Measurements from ENCODE around the gene CCDC198. TPM values are rescaled to one million over a fixed set of nuclear protein-coding genes. Genes with fewer than 3 reads are reported as not detected.

The CCDC198 gene
- total and polyA plus RNA-seq, 2 experiments from 2014 or later = not detected

DNA sequence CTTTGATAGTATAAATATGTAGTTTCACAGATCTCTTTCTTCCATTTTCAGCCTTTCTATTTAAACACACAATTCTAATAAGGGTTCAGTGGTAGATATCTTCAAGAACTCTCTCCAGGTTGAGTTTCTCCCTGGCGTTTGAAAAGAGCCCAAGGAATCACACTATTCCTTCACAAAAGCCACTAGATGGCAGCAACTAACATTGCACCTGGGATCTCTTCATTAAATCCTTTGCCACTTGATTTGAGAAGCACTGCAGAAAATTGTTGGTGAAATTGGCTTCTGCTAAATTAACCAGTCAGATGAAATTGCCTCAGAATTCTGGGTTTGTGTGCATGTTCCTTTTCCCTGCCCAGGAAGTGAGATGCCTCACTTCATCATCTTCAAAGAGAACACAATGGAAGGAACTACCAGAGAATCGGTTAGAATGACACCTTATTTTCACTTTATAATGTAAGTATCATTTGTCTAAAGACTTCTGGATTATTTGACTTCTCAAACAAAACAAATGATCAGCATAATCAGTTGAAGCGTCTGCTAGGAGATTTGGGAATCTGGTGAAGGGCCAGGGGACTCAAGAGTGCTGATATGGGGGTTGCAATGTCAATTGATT lies 6.8 kb downstream of the CCDC198 start:
- no peaks in the 10 kb centered on the region for H3K4me1 Mint-ChIP-seq
- H3K27ac ChIP-seq (ENCODE audit: low read depth) = no peak overlapping the region
- H3K79me2 ChIP-seq (replicated peaks; ENCODE audit: insufficient read depth) = no peaks in the 10 kb centered on the region
- TF ChIP-seq, protein P1, sequence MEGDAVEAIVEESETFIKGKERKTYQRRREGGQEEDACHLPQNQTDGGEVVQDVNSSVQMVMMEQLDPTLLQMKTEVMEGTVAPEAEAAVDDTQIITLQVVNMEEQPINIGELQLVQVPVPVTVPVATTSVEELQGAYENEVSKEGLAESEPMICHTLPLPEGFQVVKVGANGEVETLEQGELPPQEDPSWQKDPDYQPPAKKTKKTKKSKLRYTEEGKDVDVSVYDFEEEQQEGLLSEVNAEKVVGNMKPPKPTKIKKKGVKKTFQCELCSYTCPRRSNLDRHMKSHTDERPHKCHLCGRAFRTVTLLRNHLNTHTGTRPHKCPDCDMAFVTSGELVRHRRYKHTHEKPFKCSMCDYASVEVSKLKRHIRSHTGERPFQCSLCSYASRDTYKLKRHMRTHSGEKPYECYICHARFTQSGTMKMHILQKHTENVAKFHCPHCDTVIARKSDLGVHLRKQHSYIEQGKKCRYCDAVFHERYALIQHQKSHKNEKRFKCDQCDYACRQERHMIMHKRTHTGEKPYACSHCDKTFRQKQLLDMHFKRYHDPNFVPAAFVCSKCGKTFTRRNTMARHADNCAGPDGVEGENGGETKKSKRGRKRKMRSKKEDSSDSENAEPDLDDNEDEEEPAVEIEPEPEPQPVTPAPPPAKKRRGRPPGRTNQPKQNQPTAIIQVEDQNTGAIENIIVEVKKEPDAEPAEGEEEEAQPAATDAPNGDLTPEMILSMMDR (conservative IDR thresholded peaks at IDR 0.05; ENCODE audit: low read depth in 2 of 2) = peak; percentile 81
- TF ChIP-seq EZH2phosphoT487 (IDR thresholded peaks at IDR 0.05; ENCODE audit: unreplicated experiment) = no peak
- no peak overlapping the region for H2AFZ ChIP-seq
- H3K9me2 ChIP-seq (ENCODE audit: insufficient read depth) = no peaks in the 10 kb centered on the region
- DNase-seq (ENCODE audit: low spot score) (peak; percentile 76), ATAC-seq (peak; percentile 73)
- no peaks in the 10 kb centered on the region for H3F3A ChIP-seq (replicated peaks; ENCODE audit: low read depth)
- H3K36me3 Mint-ChIP-seq (ENCODE audit: low read depth) = no peaks in the 10 kb centered on the region
- H3K4me3 Mint-ChIP-seq = no peak overlapping the region
- H3K27me3 Mint-ChIP-seq (ENCODE audit: insufficient read depth, low read depth, poor library complexity) = no peaks in the 10 kb centered on the region
- H3K36me3 ChIP-seq (ENCODE audit: insufficient read depth) = no peaks in the 10 kb centered on the region
- no peaks in the 10 kb centered on the region for H4K20me1 ChIP-seq (replicated peaks; ENCODE audit: insufficient read depth)
- H3K4me3 ChIP-seq = no peak overlapping the region
- no peak overlapping the region for H3K27ac Mint-ChIP-seq
- no peaks in the 10 kb centered on the region for H3K27me3 ChIP-seq (ENCODE audit: insufficient read depth)
- H3K9me3 Mint-ChIP-seq = no peaks in the 10 kb centered on the region
- H3K4me2 ChIP-seq = no peak overlapping the region
- H3K4me1 ChIP-seq (ENCODE audit: insufficient read depth) = no peaks in the 10 kb centered on the region

DNA sequence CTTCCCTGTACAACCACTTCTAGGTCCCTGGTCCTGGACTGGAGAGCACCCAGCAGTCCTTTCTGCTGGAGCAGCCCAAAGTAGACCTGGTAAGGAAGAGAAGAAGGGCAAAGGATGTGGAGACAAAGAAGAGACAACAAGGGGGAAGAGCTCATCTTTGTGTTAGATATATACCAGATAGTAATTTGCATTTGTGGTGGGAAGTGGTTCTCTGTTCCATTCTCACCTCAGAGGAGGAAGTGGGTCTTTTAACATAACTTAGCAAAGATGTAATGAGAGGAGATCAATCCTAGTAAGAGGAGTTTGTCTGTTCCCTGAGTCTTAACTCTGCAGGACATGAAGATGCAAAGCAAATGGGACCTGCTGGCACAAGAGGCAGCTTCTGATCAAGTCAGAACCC lies 8.0 kb downstream of the CCDC198 start:
- Histone ChIP-seq H3F3A (replicated peaks; ENCODE audit: low read depth) (no peaks in the 10 kb centered on the region), H3K27me3 (ENCODE audit: insufficient read depth) (no peaks in the 10 kb centered on the region), H3K27ac (ENCODE audit: low read depth) (no peak overlapping the region), H3K9me2 (ENCODE audit: insufficient read depth) (no peaks in the 10 kb centered on the region), H3K4me2 (no peak overlapping the region), H2AFZ (no peak overlapping the region), H3K4me1 (ENCODE audit: insufficient read depth) (no peaks in the 10 kb centered on the region), H3K4me3 (no peak overlapping the region), H3K79me2 (replicated peaks; ENCODE audit: insufficient read depth) (no peaks in the 10 kb centered on the region), H3K36me3 (ENCODE audit: insufficient read depth) (no peaks in the 10 kb centered on the region), H4K20me1 (replicated peaks; ENCODE audit: insufficient read depth) (no peaks in the 10 kb centered on the region)
- no peaks in the 10 kb centered on the region for H3K9me3 Mint-ChIP-seq
- DNase-seq (ENCODE audit: low spot score) = no peak
- no peaks in the 10 kb centered on the region for H3K4me1 Mint-ChIP-seq
- no peak overlapping the region for H3K27ac Mint-ChIP-seq
- no peaks in the 10 kb centered on the region for H3K36me3 Mint-ChIP-seq (ENCODE audit: low read depth)
- H3K4me3 Mint-ChIP-seq = no peak overlapping the region
- ATAC-seq = no peak
- H3K27me3 Mint-ChIP-seq (ENCODE audit: insufficient read depth, low read depth, poor library complexity) = no peaks in the 10 kb centered on the region
- TF ChIP-seq, protein P2, sequence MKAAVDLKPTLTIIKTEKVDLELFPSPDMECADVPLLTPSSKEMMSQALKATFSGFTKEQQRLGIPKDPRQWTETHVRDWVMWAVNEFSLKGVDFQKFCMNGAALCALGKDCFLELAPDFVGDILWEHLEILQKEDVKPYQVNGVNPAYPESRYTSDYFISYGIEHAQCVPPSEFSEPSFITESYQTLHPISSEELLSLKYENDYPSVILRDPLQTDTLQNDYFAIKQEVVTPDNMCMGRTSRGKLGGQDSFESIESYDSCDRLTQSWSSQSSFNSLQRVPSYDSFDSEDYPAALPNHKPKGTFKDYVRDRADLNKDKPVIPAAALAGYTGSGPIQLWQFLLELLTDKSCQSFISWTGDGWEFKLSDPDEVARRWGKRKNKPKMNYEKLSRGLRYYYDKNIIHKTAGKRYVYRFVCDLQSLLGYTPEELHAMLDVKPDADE (IDR thresholded peaks at IDR 0.05) = no peak
- TF ChIP-seq, protein P3, sequence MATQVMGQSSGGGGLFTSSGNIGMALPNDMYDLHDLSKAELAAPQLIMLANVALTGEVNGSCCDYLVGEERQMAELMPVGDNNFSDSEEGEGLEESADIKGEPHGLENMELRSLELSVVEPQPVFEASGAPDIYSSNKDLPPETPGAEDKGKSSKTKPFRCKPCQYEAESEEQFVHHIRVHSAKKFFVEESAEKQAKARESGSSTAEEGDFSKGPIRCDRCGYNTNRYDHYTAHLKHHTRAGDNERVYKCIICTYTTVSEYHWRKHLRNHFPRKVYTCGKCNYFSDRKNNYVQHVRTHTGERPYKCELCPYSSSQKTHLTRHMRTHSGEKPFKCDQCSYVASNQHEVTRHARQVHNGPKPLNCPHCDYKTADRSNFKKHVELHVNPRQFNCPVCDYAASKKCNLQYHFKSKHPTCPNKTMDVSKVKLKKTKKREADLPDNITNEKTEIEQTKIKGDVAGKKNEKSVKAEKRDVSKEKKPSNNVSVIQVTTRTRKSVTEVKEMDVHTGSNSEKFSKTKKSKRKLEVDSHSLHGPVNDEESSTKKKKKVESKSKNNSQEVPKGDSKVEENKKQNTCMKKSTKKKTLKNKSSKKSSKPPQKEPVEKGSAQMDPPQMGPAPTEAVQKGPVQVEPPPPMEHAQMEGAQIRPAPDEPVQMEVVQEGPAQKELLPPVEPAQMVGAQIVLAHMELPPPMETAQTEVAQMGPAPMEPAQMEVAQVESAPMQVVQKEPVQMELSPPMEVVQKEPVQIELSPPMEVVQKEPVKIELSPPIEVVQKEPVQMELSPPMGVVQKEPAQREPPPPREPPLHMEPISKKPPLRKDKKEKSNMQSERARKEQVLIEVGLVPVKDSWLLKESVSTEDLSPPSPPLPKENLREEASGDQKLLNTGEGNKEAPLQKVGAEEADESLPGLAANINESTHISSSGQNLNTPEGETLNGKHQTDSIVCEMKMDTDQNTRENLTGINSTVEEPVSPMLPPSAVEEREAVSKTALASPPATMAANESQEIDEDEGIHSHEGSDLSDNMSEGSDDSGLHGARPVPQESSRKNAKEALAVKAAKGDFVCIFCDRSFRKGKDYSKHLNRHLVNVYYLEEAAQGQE (IDR thresholded peaks at IDR 0.05; ENCODE audit: unreplicated experiment) = no peak
- TF ChIP-seq EZH2phosphoT487 (IDR thresholded peaks at IDR 0.05; ENCODE audit: unreplicated experiment) (no peak), JUNB (IDR thresholded peaks at IDR 0.05; ENCODE audit: unreplicated experiment) (no peak), POLR2AphosphoS5 (IDR thresholded peaks at IDR 0.05; ENCODE audit: low read depth) (no peak), CREB1 (CRISPR knock-in tag; IDR thresholded peaks at IDR 0.05; ENCODE audit: low read depth) (no peak), EZH2 (IDR thresholded peaks at IDR 0.05; ENCODE audit: low read depth, unreplicated experiment) (no peak), NANOG (IDR thresholded peaks at IDR 0.05; ENCODE audit: borderline replicate concordance) (no peak), STAT1 (IDR thresholded peaks at IDR 0.05; ENCODE audit: unreplicated experiment) (no peak)
- TF ChIP-seq, protein P1 (conservative IDR thresholded peaks at IDR 0.05; ENCODE audit: low read depth in 2 of 2) = no peak
